Endothelial cell of umbilical vein (primary cell): Measurements from ENCODE around the gene BTBD2.

ENCODE experiments used
- CTCF ChIP-seq, 2 donors: IDR thresholded peaks; 1 replicate in 1 of 2; 2 replicates in 1 of 2; pipeline ENCODE4 v1.5.1; 2011; ENCODE audit warnings: low read length in 2 of 2, mild to moderate bottlenecking in 2 of 2, moderate library complexity in 2 of 2, control low read depth in 1 of 2, inconsistent platforms in 1 of 2, low read depth in 1 of 2; ENCODE audit not compliant: insufficient read depth in 1 of 2; ENCODE audit errors: extremely low read depth in 1 of 2
- EZH2 ChIP-seq: IDR thresholded peaks from 2 replicates; pipeline ENCODE4 v1.6.1; 2012; ENCODE audit warnings: borderline replicate concordance, low read depth, mild to moderate bottlenecking, moderate library complexity, low read length, inconsistent platforms; ENCODE audit not compliant: severe bottlenecking
- MAX ChIP-seq: IDR thresholded peaks from 2 replicates; pipeline ENCODE4 v1.6.1; 2011; ENCODE audit not compliant: insufficient read depth, insufficient read length

DNA sequence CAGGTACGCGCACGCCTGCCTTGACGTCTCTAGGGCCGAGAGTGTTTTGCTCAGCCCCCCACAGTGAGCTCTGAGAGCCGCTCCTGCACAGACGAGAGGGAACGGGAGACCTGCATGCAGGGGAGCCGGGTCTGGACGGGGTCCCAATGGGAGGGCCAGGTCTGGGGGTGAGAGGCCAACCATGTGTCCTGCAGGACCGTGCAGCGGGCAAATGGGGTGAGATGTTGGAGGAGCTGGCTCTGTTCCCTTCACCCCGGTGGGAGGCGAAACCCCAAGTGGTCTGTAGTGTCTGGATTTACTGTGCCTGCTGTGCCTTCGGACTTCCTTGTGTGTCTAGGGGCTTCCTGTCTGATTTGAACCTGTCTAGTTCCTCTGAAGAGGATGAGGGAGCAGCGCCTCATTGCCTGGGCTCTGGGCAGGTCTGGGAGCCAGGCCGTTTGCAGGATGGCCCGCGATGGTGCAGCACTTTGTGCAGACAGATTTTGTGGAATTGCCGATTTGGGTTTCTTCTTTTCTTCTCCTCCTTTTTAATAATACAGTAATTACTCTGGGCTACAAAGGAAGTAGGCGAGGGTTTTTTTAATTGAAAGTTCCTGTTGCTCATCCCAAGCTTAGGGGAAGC lies 72.5 kb downstream of the BTBD2 start:
- no peak for TF ChIP-seq CTCF (IDR thresholded peaks at IDR 0.05; ENCODE audit: extremely low read depth in 1 of 2, insufficient read depth in 1 of 2, low read depth in 1 of 2, low read length in 2 of 2)
- TF ChIP-seq EZH2: no peak
- no peak for TF ChIP-seq MAX
